Left lung (tissue), 10 donors: Measurements from ENCODE around the gene ANKRD13B. TPM values are rescaled to one million over a fixed set of nuclear protein-coding genes. Genes with fewer than 3 reads are reported as not detected.

Source experiments
- ATAC-seq: fragments of 200-7000 bp; cut with Tn5 transposase; one replicate; pipeline ENCODE4 v1.9.1; 2020; ENCODE audit warnings: moderate library complexity
- DNase-seq, 4 donors: peaks; one replicate each; pipeline ENCODE4 v3.0.0-alpha.2; 2013 to 2020
- H3K27ac ChIP-seq, 2 donors: fragments of 200-600 bp; sonication (generic) in 1 of 2; one replicate each; pipeline versions ENCODE4 v1.5.0 to v1.8.0; 2020 to 2021
- H3K27me3 ChIP-seq, 2 donors: fragments of 200-600 bp; sonication (generic) in 1 of 2; one replicate each; pipeline versions ENCODE4 v1.5.0 to v1.8.0; 2020 to 2021
- H3K36me3 ChIP-seq, 2 donors: fragments of 200-600 bp; sonication (generic) in 1 of 2; one replicate each; pipeline versions ENCODE4 v1.5.0 to v1.8.0; 2020 to 2021
- H3K4me1 ChIP-seq, 2 donors: fragments of 200-600 bp; one replicate each; pipeline ENCODE4 v1.8.0; 2021
- H3K4me3 ChIP-seq, 2 donors: fragments of 200-600 bp; sonication (generic) in 1 of 2; one replicate each; pipeline versions ENCODE4 v1.5.0 to v1.8.0; 2020 to 2021; ENCODE audit warnings: mild to moderate bottlenecking in 1 of 2
- H3K9me3 ChIP-seq, 2 donors: fragments of 200-600 bp; sonication (generic) in 1 of 2; one replicate each; pipeline versions ENCODE4 v1.5.0 to v1.8.0; 2020 to 2021
- CTCF ChIP-seq, 2 donors: fragments of 200-600 bp; sonication (generic) in 1 of 2; IDR thresholded peaks; one replicate each; pipeline versions ENCODE4 v1.5.0 to v1.8.0; 2021; ENCODE audit warnings: antibody characterized with exemption in 2 of 2
- intact Hi-C, 2 donors: fragments of 100-400 bp; cut with DNase I; formaldehyde crosslinking; loops; one replicate each; pipeline versions ENCODE4 v1.11.2 to v1.14.2; 2022
- polyA plus RNA-seq, 6 donors: library from polyadenylated mRNA; unstranded; fragments of 120-200 nt; gene quantifications; one replicate each; pipeline ENCODE4 v1.2.1, GENCODE V29; 2013; ENCODE audit not compliant: insufficient read length in 6 of 6
- total RNA-seq, 2 donors: library from RNA; stranded (reverse); fragmentation: NEBNext Ultra II Directional; extraction: Animal tissue kit (Norgen Biotek cat#: 25700); gene quantifications; one replicate each; pipeline ENCODE4 v1.2.1, GENCODE V29; 2021
- donor health status: DM: no; HTN: yes; CAD: no.
- donor health status: DM: no; HTN: no; CAD: no.

The ANKRD13B gene
- total and polyA plus RNA-seq, 8 donors: 7.7 to 14.3 (median 9.5) TPM

- DNase-seq: peak; percentile 84 to 96 (median 92)
- H3K4me3 ChIP-seq: peak overlapping the region; percentile 44 to 52
- H3K4me1 ChIP-seq: peaks cover 40 to 63% of the 10 kb centered on the region in 2 donors
- peak; percentile 94 to 98 for TF ChIP-seq CTCF (IDR thresholded peaks at IDR 0.05)
- intact Hi-C loops: no loop called here
- no peaks in the 10 kb centered on the region for H3K36me3 ChIP-seq
- ATAC-seq: peak; percentile 84
- H3K9me3 ChIP-seq: no peaks in the 10 kb centered on the region
- peak overlapping the region; percentile 73 to 80 for H3K27ac ChIP-seq
- peaks cover 0 to 46% of the 10 kb centered on the region in 2 donors for H3K27me3 ChIP-seq
These were observed 959 bp upstream of the ANKRD13B start for GRCh38 chr17:29591737-29592608.

GRCh38 chr17:29593591-29594518, 923 bp downstream of the ANKRD13B start:
- Histone ChIP-seq H3K27me3 (peaks cover 0 to 46% of the 10 kb centered on the region in 2 donors), H3K4me1 (peaks cover 28 to 44% of the 10 kb centered on the region in 2 donors), H3K36me3 (no peaks in the 10 kb centered on the region), H3K9me3 (no peaks in the 10 kb centered on the region), H3K27ac (no peak overlapping the region), H3K4me3 (peak overlapping the region; percentile 53 to 68)
- TF ChIP-seq CTCF (IDR thresholded peaks at IDR 0.05): no peak
- intact Hi-C loops: no loop called here
- ATAC-seq (no peak), DNase-seq (no peak)

DNA sequence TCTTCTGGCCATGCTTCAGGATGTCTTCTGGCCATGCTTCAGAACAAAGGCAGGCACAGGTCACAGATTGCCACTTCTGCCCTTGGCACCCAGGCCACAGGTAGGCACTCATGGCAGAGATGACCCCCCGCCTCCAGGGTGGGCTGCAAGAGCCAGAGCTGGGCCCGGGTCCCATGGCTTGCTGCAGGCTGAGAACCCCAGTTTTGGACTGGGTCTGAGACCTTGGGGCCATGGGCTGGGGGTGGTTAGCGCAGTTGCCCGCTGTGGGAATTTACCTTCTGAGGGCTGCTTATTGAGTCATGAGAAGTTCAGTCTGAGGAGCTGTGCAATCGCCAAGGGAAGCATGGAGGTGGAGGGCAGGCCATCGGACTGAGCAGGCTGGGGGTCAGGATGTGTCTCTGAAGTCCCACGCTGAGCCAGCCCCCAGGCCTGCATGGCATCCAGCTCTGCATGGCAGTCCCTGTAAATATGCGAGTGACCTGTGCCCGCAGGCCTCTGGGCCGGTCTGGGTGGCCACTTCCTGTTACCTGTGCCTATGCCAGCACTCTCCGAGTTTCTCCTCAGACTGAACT, 1.7 kb downstream of the ANKRD13B start:
- H3K4me3 ChIP-seq: no peak overlapping the region
- H3K27me3 ChIP-seq: peaks cover 0 to 46% of the 10 kb centered on the region in 2 donors
- H3K9me3 ChIP-seq: no peaks in the 10 kb centered on the region
- H3K27ac ChIP-seq: no peak overlapping the region
- ATAC-seq (no peak), DNase-seq (no peak)
- no peaks in the 10 kb centered on the region for H3K36me3 ChIP-seq
- peaks cover 28 to 44% of the 10 kb centered on the region in 2 donors for H3K4me1 ChIP-seq
- intact Hi-C loops: no loop called here
- no peak for TF ChIP-seq CTCF (IDR thresholded peaks at IDR 0.05)

DNA sequence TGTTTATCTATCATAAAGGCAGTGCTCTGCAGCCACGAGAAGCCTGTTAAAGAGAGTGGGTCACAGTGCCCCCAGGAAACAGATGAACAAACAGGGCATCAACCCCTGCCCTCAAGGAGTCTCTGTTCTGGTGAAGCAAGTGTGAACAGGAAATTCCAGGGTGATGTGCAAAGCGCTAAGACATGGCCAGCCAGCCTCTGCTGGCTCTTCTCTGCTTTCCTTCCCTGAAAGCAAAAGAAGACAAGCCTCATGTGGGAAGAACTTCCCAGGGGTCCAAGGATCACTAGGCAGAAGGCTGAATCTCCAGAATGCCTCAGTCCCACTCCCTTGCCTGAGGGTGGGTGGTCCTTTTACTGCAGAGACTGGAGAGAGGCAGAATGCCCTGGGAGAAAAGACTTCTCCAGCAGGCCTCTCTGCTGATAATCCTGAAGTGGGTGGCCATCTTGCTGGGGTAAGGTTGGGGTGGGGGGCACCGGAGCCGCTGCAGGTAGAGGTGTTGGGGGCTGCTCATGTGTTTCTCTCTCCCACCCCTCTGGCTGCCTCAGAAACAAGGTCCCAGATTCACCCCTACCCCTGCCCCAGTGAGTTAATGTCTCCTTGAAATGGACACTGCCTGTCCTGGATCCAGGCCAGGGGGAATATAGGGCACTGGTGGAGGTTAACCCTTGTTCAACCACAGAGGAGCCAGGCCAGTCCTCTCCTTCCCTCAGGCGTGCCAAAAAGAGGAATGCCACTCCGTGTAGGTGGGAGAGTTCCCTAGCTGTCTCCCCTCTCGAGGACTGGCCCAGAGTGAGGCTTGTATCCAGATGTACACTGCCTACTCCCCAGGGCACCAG, 2.4 kb downstream of the ANKRD13B start:
- H3K36me3 ChIP-seq: no peaks in the 10 kb centered on the region
- no peak overlapping the region for H3K27ac ChIP-seq
- intact Hi-C loops: no loop called here
- H3K4me1 ChIP-seq: peaks cover 22 to 37% of the 10 kb centered on the region in 2 donors
- ATAC-seq: no peak
- TF ChIP-seq CTCF (IDR thresholded peaks at IDR 0.05): no peak
- peak in 1 of 4 donors; percentile 7 for DNase-seq
- H3K9me3 ChIP-seq: no peaks in the 10 kb centered on the region
- H3K4me3 ChIP-seq: no peak overlapping the region
- H3K27me3 ChIP-seq: peaks cover 0 to 44% of the 10 kb centered on the region in 2 donors
